ENCODE measurements around the gene FGD2.

FGD2 gene

GRCh38 chr6:37013516-37014491 is 8.3 kb downstream of the FGD2 start:
- H3K4me3 ChIP-seq (ENCODE audit: control insufficient read depth, low read depth, low read length), result no peak overlapping the region
- no peak for TF ChIP-seq CTCF (IDR thresholded peaks at IDR 0.05; ENCODE audit: control insufficient read depth, insufficient read depth, low read depth, low read length, missing control alignments)
- DNase-seq (ENCODE audit: low read depth), result no peak

- DNase-seq (ENCODE audit: low read depth), result no peak
- H3K4me3 ChIP-seq (ENCODE audit: control insufficient read depth, low read depth, low read length), result no peak overlapping the region
- no peak for TF ChIP-seq CTCF (IDR thresholded peaks at IDR 0.05; ENCODE audit: control insufficient read depth, insufficient read depth, low read depth, low read length, missing control alignments)
Measured at GRCh38 chr6:37014667-37015066, 9.2 kb downstream of the FGD2 start.

- TF ChIP-seq CTCF (IDR thresholded peaks at IDR 0.05; ENCODE audit: control insufficient read depth, insufficient read depth, low read depth, low read length, missing control alignments), result no peak
- no peak for DNase-seq (ENCODE audit: low read depth)
- no peak overlapping the region for H3K4me3 ChIP-seq (ENCODE audit: control insufficient read depth, low read depth, low read length)
Measured at GRCh38 chr6:37015532-37015931, 10.1 kb downstream of the FGD2 start.

GRCh38 chr6:37016995-37017394 is 11.5 kb downstream of the FGD2 start:
- no peak for TF ChIP-seq CTCF (IDR thresholded peaks at IDR 0.05; ENCODE audit: control insufficient read depth, insufficient read depth, low read depth, low read length, missing control alignments)
- no peak overlapping the region for H3K4me3 ChIP-seq (ENCODE audit: control insufficient read depth, low read depth, low read length)
- DNase-seq (ENCODE audit: low read depth), result no peak

- no peak for DNase-seq (ENCODE audit: low read depth)
- H3K4me3 ChIP-seq (ENCODE audit: control insufficient read depth, low read depth, low read length), result no peak overlapping the region
- no peak for TF ChIP-seq CTCF (IDR thresholded peaks at IDR 0.05; ENCODE audit: control insufficient read depth, insufficient read depth, low read depth, low read length, missing control alignments)
Measured at GRCh38 chr6:37017606-37018197, 12.2 kb downstream of the FGD2 start.

GRCh38 chr6:37018198-37019064 is 13.0 kb downstream of the FGD2 start:
- peak; percentile 63 for DNase-seq (ENCODE audit: low read depth)
- TF ChIP-seq CTCF (IDR thresholded peaks at IDR 0.05; ENCODE audit: control insufficient read depth, insufficient read depth, low read depth, low read length, missing control alignments), result peak; percentile 95
- no peak overlapping the region for H3K4me3 ChIP-seq (ENCODE audit: control insufficient read depth, low read depth, low read length)

All from AG09309 (cell line).